ENCODE data around the gene AJM1. TPM values are rescaled to one million over a fixed set of nuclear protein-coding genes. Genes with fewer than 3 reads are reported as not detected.

AJM1 gene
- total and polyA plus RNA-seq, 2 donors (not counting 1 experiment from before 2014, with no cell fraction given), result 1.7 to 2.9 TPM

GRCh38 chr9:136885950-136886578, 43.8 kb downstream of the AJM1 start, which contains the start of gene TRAF2:
Gene TRAF2 (plus strand): TSS chr9:136886516. CDS start chr9:136898741, 12,225 bp downstream.
- Mint-ChIP-seq H3K27ac (peak within 1 kb of the TSS; percentile 87), H3K4me3 (peak within 1 kb of the TSS; percentile 91), H3K9me3 (ENCODE audit: insufficient read depth) (no peaks in the 10 kb centered on the region), H3K27me3 (no peaks in the 10 kb centered on the region), H3K4me1 (peaks cover 34% of the 10 kb centered on the region)
- Histone ChIP-seq H2AFZ (ENCODE audit: insufficient read depth, low read depth, low read length, poor library complexity, severe bottlenecking) (peak within 1 kb of the TSS; percentile 89), H3K4me1 (ENCODE audit: control insufficient read depth in 2 of 2, insufficient read depth in 2 of 2, low read length in 2 of 2) (peaks cover 28 to 36% of the 10 kb centered on the region in 2 donors), H3K27me3 (replicated peaks in 1 of 4; ENCODE audit: control extremely low read depth in 1 of 4, control insufficient read depth in 3 of 4, insufficient read depth in 4 of 4, low read length in 3 of 4) (no peaks in the 10 kb centered on the region), H3K9ac (ENCODE audit: low read length) (peak within 1 kb of the TSS; percentile 95), H3K4me2 (replicated peaks; ENCODE audit: low read depth, low read length, poor library complexity, severe bottlenecking) (peak within 1 kb of the TSS; percentile 99), H3K36me3 (replicated peaks in 1 of 2; ENCODE audit: control extremely low read depth in 1 of 2, control insufficient read depth in 1 of 2, extremely low read depth in 1 of 2, insufficient read depth in 2 of 2, low read length in 1 of 2) (peaks cover 0 to 4% of the 10 kb centered on the region in 2 experiments), H3K4me3 (ENCODE audit: control extremely low read depth in 1 of 5, extremely low read depth in 1 of 5, insufficient read depth in 1 of 5, low read depth in 2 of 5, low read length in 4 of 5) (peak within 1 kb of the TSS; percentile 30 to 91 (median 83)), H3K27ac (ENCODE audit: low read length in 2 of 2) (peak within 1 kb of the TSS; percentile 78 to 99), H3K9me3 (ENCODE audit: control extremely low read depth in 1 of 3, control insufficient read depth in 2 of 3, insufficient read depth in 1 of 3, low read length in 2 of 3) (no peaks in the 10 kb centered on the region), H3K79me2 (ENCODE audit: control insufficient read depth, insufficient read depth, low read length) (peaks cover 67% of the 10 kb centered on the region), H4K20me1 (ENCODE audit: control insufficient read depth, insufficient read depth, low read length, poor library complexity, severe bottlenecking) (peaks cover 38% of the 10 kb centered on the region)
- ChIA-PET CTCF (interaction anchor here (0.7 to 1.2 kb wide), 4 partner anchors 16 to 149 kb away, joined by 3 read pairs; partner anchors contain the start of gene AJM1), POLR2A (interaction anchor here (0.7 to 4.7 kb wide), 4 partner anchors 9 to 57 kb away, joined by 3 to 23 read pairs (median 10); partner anchors contain the start of gene EDF1)
- DNase-seq, result peak; percentile 99
- ATAC-seq (ENCODE audit: low read depth), result peak; percentile 91
- TF ChIP-seq EZH2 (IDR thresholded peaks at IDR 0.05; ENCODE audit: borderline replicate concordance, insufficient read depth, low read depth, low read length, poor library complexity, severe bottlenecking) (no peak), CTCF (IDR thresholded peaks at IDR 0.05) (no peak)
- intact Hi-C loops (cut with micrococcal nuclease), result loop anchor here (1.0 to 10.0 kb wide), 7 partner anchors 16 to 319 kb away; partner anchors contain the start of genes EDF1, FBXW5, NDOR1 and PAXX
- WGBS (ENCODE audit: insufficient coverage), result under 1% methylated on average over 88 of the region's 88 CpGs
